ENCODE data around the gene SEPSECS.

The SEPSECS gene

DNA sequence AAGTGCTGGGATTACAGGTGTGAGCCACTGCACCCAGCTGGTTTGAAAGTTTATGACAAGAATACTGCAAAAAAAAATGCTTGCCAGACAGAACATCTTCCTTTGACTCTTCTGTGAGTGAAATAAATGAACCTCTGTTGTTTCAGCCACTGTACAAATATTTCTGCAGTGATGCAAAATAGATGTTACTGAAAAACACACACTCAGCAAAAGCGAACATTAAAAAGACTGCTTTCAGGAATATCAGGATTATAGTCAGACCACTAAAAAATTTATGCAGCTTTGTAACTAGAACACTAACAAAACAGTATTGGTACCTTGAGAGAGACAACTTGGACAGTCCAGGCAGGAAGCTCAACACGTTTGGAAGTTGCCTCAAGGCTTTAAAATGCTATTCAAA lies 16.9 kb upstream of the SEPSECS start:
- Histone ChIP-seq H2AFZ (no peak overlapping the region), H3K4me3 (ENCODE audit: low read depth, low read length) (no peak overlapping the region), H3K27ac (no peak overlapping the region), H3K27me3 (ENCODE audit: control insufficient read depth, insufficient read depth, low read length) (no peaks in the 10 kb centered on the region), H3K4me2 (ENCODE audit: low read length) (no peak overlapping the region), H3K36me3 (ENCODE audit: control insufficient read depth, insufficient read depth, low read length) (no peaks in the 10 kb centered on the region), H3K9me3 (ENCODE audit: control insufficient read depth, low read length) (no peaks in the 10 kb centered on the region), H3K4me1 (no peaks in the 10 kb centered on the region), H3K79me2 (peaks cover 4% of the 10 kb centered on the region), H3K9ac (no peak overlapping the region)
- TF ChIP-seq, protein P1, sequence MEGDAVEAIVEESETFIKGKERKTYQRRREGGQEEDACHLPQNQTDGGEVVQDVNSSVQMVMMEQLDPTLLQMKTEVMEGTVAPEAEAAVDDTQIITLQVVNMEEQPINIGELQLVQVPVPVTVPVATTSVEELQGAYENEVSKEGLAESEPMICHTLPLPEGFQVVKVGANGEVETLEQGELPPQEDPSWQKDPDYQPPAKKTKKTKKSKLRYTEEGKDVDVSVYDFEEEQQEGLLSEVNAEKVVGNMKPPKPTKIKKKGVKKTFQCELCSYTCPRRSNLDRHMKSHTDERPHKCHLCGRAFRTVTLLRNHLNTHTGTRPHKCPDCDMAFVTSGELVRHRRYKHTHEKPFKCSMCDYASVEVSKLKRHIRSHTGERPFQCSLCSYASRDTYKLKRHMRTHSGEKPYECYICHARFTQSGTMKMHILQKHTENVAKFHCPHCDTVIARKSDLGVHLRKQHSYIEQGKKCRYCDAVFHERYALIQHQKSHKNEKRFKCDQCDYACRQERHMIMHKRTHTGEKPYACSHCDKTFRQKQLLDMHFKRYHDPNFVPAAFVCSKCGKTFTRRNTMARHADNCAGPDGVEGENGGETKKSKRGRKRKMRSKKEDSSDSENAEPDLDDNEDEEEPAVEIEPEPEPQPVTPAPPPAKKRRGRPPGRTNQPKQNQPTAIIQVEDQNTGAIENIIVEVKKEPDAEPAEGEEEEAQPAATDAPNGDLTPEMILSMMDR (IDR thresholded peaks at IDR 0.05): no peak

DNA sequence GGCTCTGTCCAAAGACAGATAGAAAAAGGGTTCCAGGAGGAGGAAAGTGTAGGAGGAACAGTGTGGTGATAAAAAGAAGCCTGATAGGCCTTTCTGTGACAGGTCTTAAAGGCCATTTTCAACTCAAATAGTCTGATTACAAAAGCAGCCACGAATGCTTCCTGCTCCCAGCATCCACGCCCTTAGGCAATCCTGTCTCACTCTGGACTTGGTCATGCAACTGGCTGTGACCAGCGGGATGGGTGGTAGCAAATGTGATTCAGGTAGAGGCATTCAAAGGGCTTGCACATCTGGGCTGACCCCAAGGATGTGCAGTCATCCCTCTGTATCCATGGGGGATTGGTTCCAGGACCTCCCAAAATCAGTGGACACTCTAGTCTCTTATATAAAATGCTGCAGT lies 14.4 kb upstream of the SEPSECS start:
- Histone ChIP-seq H3K27ac (no peak overlapping the region), H3K9me3 (ENCODE audit: control insufficient read depth, low read length) (no peaks in the 10 kb centered on the region), H3K4me1 (no peaks in the 10 kb centered on the region), H2AFZ (no peak overlapping the region), H3K4me2 (ENCODE audit: low read length) (no peak overlapping the region), H3K27me3 (ENCODE audit: control insufficient read depth, insufficient read depth, low read length) (no peaks in the 10 kb centered on the region), H3K9ac (no peak overlapping the region), H3K36me3 (ENCODE audit: control insufficient read depth, insufficient read depth, low read length) (no peaks in the 10 kb centered on the region), H3K4me3 (ENCODE audit: low read depth, low read length) (no peak overlapping the region), H3K79me2 (no peaks in the 10 kb centered on the region)
- TF ChIP-seq, protein P1 (IDR thresholded peaks at IDR 0.05): no peak

GRCh38 chr4:25172961-25173915 lies 13.0 kb upstream of the SEPSECS start:
- Histone ChIP-seq H3K4me2 (ENCODE audit: low read length) (no peak overlapping the region), H3K9me3 (ENCODE audit: control insufficient read depth, low read length) (no peaks in the 10 kb centered on the region), H3K27ac (no peak overlapping the region), H3K36me3 (ENCODE audit: control insufficient read depth, insufficient read depth, low read length) (no peaks in the 10 kb centered on the region), H3K27me3 (ENCODE audit: control insufficient read depth, insufficient read depth, low read length) (no peaks in the 10 kb centered on the region), H3K4me3 (ENCODE audit: low read depth, low read length) (no peak overlapping the region), H3K4me1 (no peaks in the 10 kb centered on the region), H3K79me2 (no peaks in the 10 kb centered on the region), H3K9ac (no peak overlapping the region), H2AFZ (no peak overlapping the region)
- TF ChIP-seq, protein P1 (IDR thresholded peaks at IDR 0.05): no peak

- Histone ChIP-seq H2AFZ (no peak overlapping the region), H3K27ac (no peak overlapping the region), H3K4me3 (ENCODE audit: low read depth, low read length) (no peak overlapping the region), H3K4me1 (no peaks in the 10 kb centered on the region), H3K27me3 (ENCODE audit: control insufficient read depth, insufficient read depth, low read length) (no peaks in the 10 kb centered on the region), H3K4me2 (ENCODE audit: low read length) (no peak overlapping the region), H3K9me3 (ENCODE audit: control insufficient read depth, low read length) (no peaks in the 10 kb centered on the region), H3K79me2 (no peaks in the 10 kb centered on the region), H3K9ac (no peak overlapping the region), H3K36me3 (ENCODE audit: control insufficient read depth, insufficient read depth, low read length) (no peaks in the 10 kb centered on the region)
- TF ChIP-seq, protein P1 (IDR thresholded peaks at IDR 0.05): no peak
These were observed 11.1 kb upstream of the SEPSECS start for GRCh38 chr4:25171201-25171865.

Measured in parathyroid adenoma (tissue), 2 donors.